Stimulated activated CD4-positive, alpha-beta T cell treated with anti-CD3 and anti-CD28 coated beads, Interleukin-1b, Interleukin-23, amount 100 ng/mL, for 4 hours (primary cell): ENCODE measurements around the gene REEP6.
"Not testable (repeated sequence)": the region's sequence is repeated elsewhere in the genome, so short reads cannot be mapped to it uniquely, and the experiment has no call there.

Experiments
- DNase-seq, 2 donors: peaks; one replicate each; pipeline ENCODE4 v3.0.0-alpha.2; 2020; ENCODE audit warnings: low read depth in 2 of 2

REEP6 gene

DNA sequence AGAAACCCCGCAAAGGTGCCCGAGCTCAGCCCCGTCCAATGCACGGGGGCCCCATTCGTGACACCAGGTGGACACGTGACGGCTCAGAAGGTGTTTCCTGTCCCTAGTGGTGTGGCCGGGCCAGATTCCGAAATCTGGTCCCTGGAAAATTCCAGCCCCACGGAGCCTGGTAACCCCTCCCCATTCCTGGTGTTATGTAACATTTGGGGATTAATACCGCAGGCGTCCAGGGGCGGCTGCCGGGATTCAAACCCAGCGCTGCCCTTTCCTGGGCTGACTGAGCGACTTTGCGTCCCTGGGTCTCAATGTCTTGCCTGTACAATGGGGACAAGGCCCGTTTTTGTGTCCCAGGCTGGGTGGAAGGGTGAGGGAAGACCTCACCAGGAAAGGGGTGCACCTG is 31.9 kb downstream of the REEP6 start:
- no peak for DNase-seq

DNA sequence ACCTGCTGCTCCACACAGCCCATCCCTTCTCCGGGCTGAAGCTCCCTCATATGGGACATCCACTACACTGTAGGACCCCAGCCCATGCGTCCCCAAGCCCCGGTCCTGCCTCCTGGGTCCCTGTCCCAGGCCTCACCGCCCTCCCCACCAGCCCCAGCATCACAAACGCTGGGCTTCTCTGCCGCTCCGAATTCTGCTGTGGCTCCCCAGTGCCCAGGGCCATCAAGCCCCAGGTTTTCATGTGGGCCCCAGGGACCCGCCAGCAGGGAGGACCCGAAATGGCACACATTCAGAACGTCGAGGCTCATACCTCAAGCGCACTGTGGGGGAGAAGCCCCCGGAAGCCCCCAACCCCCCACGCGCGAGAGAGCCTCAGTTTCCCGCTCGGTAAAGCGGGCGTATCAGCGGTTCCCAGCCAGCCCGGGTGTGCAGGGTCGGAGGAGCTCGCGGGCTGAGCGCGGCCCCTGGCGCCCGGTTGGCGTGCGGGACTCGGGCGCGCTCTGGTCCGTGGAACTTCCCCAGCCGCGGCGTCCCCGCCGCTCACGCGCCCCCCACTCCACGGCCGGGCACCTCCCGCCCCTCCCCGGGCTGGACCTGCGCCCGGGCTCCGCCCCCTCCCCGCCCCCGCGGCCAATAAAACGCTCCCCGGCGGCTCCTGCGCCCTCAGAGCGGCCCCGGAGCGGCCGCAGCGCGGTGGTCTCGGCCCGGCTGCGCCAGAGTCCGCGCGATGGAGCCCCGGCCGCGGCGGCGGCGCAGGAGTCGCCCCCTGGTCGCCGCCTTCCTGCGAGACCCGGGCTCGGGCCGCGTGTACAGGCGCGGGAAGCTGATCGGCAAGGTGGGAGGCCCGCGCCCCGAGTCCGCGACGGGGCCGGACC is 32.7 kb downstream of the REEP6 start, which contains the start of gene PLK5:
PLK5 (plus strand) TSS at position 666 of the 875 bp plus-strand sequence. CDS start 2,920 bp downstream, outside the sequence.
- DNase-seq = no peak

DNA sequence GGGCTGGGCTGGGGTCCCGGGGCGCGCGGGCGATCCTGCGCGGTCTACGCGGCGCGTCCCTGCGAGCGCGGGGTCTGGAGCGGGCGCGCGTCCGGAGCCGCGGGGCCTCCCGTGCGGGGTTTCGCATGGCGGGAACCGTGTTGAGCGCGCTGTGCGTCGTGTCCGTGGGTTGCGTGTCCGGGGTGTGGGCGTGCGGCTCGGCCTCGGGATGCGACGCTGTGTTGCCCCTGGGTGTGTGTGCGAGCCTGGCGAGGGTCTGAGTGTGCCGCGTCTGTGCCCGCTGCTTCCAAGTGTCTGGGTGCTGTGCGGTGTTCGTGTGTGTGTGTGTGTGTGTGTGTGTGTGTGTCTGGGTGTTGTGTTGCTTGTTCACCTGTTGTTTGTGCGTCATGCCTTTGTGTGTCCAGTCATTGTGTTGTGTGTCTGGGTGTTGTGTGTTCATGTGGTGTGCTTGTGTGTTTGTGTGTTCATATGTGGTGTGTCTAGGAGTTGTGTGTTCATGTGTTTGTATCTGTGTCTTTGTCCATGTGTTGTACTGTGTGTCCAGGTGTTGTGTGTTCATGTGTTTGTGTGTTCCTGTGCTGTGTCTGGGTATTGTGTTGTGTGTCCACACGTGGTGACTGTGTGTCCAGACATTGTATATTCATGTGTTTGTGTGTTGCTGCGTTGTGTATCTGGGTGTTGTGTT is 33.4 kb downstream of the REEP6 start:
- no peak for DNase-seq

DNA sequence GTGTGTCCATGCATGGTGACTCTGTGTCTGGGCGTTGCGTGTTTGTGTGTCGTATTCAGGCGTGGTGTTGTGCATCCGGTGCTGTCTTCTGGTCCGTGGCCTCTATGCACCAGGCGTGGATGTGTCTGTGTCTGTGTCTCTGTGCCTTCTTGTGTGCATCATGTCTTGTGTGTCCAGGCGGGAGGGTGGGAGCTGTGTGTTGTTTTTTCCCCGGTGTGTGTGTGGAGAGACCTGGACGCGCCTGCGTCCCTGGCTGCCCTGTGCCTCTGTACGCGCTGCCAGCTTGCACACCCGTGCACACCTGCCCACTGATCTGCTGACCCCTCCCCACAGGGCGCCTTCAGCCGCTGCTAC is 34.0 kb downstream of the REEP6 start:
- DNase-seq = no peak

DNA sequence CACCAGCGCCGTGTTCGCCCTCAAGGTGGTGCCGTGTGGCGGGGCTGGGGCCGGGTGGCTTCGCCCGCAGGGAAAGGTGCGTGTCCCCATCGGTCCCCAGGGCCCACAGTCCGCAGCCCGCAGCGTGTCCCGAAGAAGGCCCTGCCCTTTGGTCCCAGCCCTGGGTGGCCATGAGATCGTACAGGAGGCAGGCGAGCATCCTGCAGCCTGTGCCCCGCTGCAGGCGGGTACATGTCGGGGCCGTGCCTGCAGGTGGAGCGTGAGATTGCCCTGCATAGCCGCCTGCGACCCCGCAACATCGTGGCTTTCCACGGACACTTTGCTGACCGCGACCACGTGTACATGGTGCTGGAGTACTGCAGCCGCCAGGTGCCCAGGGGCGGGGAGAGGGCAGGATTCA is 34.4 kb downstream of the REEP6 start:
- DNase-seq = no peak

DNA sequence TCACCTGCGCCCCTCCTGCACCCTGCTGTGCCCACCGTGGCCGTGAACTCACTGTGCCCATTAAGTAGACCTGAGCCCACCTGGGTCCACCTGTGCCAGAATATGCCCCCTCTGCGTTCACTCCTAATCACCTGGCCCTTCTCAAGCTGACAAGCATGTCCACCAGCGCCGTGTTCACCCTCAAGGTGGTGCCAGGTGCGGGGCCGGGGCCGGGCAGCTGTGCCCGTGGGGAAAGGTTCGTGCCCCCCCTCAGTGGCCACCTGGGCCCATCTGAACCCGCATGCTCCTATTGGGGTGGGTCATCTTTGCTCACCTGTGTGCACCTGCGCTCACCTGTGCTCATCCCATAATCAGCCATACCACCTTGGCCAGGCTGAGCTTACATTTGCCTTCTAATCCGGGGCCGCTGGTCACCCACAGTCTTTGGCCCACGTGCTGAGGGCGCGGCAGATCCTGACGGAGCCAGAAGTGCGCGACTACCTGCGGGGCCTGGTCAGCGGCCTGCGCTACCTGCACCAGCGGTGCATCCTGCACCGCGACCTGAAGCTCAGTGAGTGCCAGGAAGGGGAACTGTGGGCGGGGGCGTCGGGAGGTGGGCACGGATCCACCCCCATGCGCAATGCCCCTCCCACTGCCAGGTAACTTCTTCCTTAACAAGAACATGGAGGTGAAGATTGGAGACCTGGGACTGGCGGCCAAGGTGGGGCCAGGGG is 35.2 kb downstream of the REEP6 start:
- DNase-seq = no peak

DNA sequence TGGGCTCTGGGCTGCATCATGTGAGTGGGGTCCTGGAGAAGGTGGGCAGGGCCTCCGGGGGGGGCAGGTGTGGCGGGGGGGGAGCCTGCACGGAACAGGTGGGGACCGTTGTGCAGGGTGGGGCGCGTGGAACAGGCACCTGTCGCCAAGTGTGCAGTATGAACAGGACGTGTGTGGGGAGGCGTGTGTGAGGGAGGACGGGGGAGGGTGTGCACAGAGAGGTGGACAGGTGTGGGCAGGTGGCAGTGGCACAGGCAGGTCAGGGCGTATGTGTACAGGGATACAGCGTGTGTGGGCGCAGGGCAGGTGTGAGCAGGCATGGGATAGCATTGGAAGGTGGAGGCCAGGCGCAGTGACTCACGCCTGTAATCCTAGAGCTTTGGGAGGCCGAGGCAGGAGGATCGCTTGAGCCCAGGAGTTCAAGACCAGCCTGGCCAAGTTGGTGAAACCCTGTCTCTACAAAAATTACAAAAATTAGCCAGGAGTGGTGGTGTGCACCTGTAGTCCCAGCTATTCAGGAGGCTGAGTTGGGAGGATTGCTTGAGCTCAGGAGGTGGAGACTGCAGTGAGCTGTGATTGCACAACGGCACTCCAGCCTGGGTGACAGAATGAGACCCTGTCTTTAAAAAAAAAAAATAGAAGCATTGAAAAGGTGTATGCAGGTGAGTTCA is 36.1 kb downstream of the REEP6 start:
- DNase-seq = no peak

DNA sequence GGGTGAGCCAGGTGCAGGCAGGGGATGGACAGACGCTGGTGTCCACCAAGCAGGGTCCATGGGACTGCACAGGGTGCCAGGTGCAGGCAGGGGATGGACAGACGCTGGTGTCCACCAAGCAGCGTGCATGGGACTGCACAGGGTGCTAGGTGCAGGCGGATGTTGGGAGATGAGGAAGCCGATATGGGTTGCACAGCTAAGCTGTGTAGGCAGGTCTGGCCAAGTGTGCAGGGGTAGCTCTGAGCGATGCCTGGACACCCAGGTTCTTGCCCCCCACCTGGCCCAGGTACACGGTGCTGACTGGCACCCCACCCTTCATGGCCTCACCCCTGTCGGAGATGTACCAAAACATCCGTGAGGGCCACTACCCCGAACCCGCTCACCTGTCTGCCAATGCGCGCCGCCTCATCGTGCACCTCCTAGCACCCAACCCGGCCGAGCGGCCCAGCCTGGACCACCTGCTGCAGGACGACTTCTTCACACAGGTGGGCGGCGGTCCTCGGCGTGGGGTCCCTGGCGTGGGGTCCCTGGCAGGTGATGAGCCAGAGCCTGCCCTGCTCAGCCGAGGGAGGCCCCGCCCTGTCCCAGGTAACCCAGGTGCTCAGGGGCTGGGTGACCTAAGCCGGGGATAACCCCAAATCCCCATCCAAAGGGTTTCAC is 36.8 kb downstream of the REEP6 start:
- no peak for DNase-seq

DNA sequence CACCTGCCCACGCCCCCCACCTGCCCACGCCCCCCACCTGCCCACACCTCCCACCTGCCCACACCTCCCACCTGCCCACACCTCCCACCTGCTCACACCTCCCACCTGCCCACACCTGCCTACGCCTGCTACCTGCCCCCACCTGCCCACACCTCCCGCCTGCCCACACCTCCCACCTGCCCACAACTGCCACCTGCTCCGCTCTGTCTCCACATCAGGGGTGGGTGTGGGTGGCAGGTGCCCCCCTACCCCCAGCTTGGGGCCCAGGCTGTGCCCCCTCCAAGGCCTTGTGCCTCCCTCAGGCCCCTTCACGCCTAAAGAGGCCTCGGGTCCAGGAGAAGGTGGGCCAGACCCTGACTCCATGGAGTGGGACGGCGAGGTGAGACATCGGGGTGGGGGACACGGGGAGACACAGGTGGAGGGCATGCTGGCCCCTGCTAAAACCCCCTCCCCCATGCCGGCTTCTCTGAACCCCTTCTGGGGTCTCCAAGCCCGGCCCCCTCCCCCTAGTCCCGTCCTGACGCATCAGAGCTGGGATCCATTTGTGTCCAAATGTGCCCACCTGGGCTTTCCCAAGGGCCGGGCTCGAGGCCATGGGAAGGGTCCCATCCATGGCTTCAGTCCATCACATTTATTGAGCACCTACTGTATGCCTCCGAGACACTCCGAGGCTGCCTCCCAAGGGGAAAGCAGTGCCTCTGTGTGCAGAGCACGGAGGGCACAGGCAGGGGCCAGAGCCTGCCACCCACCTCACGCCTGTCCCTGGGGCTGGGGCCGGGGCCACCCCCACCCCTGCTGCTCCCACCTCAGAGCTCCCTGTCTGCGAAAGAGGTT is 37.8 kb downstream of the REEP6 start:
- no peak for DNase-seq

DNA sequence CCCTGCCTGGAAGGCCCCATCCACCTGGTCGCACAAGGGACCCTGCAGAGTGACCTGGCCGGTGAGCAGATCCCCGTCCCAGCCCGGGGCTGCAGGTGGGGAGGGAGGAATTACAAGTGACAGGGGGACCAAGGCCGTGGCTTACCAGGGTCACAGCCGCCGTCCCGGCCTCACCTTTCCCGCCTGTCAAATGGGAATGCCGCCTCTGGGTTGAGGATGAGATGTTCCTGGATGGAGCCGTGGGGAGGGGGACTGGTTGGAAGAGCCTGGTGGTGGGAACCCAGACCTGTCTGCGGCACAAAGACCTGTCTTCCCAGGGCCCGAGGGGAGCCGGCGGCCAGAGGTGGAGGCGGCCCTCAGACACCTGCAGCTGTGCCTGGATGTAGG is 38.4 kb downstream of the REEP6 start:
- DNase-seq = no peak

DNA sequence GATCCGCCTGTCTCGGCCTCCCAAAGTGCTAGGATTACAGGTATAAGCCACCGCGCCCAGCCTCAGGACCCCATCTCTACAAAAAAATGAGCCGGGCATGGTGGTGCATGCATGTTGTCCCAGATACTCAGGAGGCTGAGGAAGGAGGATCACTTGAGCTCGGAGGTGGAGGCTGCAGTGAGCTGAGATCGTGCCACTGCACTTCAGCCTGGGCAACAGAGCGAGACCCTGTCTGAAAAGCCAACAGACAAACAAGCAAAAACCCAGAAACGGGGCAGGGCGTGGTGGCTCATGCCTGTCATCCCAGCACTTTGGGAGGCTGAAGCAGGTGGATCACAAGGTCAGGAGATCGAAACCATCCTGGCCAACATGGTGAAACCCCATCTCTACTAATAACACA is 39.9 kb downstream of the REEP6 start:
- DNase-seq = not testable (repeated sequence)

DNA sequence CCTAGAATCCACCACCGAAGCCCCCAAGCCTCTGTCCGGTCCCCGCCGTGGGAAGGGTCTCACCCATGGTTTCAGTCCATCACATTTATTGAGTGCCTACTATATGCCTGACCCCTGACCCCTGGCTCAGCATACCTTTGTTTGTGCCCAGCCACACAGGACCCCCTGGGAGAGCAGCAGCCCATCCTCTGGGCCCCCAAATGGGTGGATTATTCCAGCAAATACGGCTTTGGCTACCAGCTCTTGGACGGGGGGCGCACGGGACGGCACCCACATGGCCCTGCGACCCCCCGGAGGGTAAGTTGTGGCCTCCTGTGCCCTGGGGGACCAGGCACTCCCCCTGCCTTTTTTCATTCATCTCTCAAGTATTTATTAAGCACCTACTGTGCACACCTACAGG is 40.6 kb downstream of the REEP6 start:
- DNase-seq = no peak

DNA sequence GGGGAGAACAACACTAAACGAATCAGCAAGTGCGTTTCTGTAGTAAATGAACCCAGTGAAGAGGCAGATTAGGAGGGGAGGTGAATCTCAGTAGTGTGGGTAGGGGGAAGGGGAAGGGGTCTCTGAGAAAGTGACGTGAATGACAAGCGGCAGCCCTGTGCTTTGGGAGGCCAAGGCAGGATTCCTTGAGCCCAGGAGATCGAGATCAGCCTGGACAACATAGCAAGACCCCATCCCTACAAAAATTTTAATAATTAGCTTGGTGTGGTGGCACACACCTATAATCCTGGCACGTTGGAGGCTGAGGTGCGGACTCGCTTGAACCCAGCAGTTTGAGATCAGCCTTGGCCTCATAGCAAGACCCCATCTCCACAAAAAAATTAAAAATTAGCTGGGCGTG is 41.0 kb downstream of the REEP6 start:
- DNase-seq = no peak

DNA sequence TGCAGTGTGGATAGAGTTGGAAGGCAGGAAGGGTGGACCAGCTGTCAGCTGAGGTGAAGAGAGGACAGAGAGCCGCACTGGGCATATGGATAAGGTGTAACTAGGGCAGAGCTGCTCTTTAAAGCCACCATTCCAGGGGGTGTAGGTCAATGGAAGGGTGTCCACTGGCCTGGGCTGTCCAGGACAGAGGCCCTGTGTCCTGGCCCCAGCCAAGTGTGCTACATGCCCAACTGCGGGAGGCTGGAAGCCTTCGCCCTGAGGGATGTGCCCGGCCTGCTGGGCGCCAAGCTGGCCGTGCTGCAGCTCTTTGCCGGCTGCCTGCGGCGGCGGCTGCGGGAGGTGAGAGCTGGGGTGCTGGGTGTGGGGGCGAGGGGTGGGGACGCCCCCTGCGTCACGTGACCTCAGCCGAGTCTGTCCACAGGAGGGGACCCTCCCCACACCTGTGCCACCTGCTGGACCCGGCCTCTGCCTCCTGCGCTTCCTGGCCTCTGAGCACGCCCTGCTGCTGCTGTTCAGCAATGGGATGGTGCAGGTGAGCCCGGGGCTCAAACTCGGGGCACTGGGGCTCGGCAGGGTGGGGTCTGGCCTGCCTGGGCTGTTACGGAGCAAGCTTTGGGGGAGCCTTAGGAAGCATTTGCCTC is 42.6 kb downstream of the REEP6 start:
- DNase-seq = no peak

DNA sequence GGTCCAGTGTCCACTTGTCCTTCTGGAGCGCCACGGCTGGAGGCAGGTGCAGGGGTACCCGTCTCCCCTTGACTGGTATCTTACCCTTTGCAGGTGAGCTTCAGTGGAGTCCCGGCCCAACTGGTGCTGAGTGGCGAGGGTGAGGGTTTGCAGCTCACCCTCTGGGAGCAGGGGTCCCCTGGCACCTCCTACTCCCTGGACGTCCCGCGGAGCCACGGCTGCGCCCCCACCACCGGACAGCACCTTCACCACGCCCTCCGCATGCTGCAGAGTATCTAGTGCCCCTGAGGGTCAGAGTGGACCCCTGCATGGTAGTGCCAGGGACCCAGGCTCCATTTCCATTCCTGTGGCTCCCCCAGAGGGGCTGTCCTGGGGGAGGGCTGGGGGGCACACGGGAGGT is 44.0 kb downstream of the REEP6 start:
- no peak for DNase-seq

DNA sequence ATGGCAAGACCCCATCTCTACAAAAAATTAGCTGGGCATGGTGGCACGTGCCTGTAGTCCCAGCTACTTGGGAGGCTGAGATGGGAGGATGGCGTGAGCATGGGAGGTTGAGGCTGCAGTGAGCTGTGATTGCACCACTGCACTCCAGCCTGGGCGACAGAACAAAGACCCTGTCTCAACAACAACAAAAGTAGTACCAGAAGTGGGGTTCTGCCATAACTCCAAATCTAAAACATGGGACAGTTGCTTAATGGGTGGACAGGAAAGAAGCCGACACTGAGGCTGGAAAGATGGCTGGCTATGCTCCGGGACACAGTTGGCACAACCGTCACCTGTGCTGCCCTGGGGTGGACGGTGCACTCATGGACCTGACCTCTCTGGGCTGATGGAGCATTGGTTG is 44.7 kb downstream of the REEP6 start:
- not testable (repeated sequence) for DNase-seq

DNA sequence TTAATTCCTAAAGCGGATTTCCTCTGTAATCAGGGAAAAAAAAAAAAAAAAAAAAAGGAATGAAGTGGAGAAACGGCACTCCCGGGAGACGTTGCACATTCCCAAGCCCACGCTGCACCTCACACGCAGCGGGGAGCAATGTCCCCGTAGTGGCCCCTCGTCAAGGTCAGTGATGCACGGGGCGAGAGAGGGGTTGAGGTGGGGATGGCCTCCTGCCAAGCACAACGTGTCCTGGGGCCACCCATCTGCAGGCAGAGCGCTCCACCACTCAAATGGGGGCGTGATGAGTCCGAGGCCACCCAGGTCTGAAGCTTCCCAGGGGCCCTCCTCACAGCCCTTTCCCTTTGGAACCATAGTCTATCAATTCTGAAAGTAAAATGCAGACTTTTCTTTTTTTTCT is 48.0 kb downstream of the REEP6 start:
- DNase-seq = no peak

DNA sequence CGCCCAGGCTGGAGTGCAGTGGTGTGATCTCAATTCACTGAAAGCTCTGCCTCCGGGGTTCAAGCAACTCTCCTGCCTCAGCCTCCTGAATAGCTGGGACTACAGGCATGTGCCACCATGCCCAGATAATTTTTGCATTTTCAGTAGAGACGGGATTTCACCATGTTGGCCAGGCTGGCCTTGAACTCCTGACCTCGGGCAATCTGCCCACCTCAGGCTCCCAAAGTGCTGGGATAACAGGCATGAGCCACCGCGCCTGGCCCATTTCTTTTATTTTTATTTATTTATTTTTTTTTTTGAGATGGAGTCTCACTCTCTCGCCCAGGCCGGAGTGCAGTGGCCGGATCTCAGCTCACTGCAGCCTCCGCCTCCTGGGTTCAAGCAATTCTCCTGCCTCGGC is 48.8 kb downstream of the REEP6 start:
- not testable (repeated sequence) for DNase-seq

DNA sequence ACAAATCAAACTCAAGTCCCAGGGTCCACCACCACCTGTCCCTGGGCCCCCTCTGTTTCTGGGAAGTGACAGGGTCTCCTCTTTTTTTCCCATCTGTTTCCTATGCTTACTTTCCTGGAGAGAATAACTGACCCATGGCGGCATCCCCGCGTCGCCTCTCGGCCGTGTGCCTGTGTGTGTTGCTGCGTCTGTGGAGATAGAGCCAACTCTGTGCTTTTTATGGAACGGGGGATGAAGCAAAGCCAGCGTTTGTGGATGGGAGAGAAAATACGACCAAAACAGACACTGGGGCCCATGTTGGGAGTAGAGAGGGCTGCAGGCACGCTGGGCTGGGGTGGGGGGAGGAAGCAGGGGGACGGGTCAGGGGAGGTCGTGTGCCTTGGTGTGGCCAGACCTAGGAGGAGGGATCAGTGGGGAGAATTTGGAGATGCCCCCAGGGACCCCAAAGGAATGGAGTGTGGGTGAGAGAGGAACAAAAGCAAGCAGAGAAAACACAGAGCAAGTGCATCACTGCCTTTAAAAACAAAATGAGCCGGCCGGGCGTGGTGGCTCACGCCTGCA is 49.5 kb downstream of the REEP6 start:
- no peak for DNase-seq
